Hematopoietic multipotent progenitor cell treated with erythropoietin and hydrocortisone succinate and interleukin-3 and kit ligand, for 15 days (in vitro differentiated cells): ENCODE results near the gene PCDHGB3.
A peak's percentile ranks its signal among the peaks of the same experiment; 100 is the strongest.

Source experiments
- DNase-seq: peaks from one replicate; pipeline ENCODE4 v3.0.0-alpha.2; 2015; ENCODE audit warnings: low spot score

The PCDHGB3 gene

DNA sequence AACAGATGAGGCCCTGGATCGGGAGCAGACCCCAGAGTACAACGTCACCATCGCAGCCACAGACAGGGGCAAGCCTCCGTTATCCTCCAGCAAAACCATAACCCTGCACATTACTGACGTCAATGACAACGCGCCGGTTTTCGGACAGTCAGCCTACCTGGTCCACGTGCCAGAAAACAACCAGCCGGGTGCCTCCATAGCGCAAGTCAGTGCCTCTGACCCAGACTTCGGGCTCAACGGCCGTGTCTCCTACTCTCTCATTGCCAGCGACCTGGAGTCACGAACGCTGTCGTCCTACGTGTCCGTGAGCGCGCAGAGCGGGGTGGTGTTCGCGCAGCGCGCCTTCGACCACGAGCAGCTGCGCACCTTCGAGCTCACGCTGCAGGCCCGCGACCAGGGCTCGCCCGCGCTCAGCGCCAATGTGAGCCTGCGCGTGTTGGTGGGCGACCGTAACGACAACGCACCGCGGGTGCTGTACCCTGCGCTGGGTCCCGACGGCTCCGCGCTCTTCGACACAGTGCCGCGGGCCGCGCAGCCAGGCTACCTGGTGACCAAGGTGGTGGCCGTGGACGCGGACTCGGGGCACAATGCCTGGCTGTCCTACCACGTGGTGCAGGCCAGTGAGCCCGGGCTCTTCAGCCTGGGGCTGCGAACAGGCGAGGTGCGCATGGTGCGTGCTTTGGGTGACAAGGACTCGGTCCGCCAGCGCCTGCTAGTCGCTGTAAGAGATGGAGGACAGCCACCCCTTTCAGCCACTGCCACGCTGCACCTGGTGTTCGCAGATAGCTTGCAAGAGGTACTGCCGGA, 49.2 kb downstream of the PCDHGB3 start:
- DNase-seq = no peak

DNA sequence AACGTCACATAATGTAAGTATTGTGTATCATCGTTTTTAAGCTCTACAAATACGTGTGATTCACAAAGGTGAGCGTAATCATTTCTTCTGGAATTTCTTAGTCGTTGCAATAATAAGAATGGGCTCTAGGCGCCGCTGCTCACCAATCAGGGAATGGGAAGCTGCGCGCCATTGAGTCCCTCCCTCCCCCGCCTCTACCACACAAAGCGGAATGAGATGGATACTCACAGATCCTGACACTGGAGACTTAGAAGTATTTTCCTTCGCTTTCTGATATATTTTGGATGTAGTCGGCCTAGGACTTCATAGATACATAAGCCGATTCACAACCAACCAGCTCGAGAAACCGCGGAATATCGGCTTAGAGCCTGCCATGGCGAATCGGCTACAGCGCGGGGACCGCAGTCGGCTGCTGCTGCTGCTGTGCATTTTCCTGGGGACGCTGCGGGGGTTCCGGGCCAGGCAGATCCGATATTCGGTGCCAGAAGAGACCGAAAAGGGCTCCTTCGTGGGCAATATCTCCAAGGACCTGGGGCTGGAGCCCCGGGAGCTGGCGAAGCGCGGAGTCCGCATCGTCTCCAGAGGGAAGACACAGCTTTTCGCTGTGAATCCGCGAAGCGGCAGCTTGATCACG, 50.9 kb downstream of the PCDHGB3 start, which contains the start of gene PCDHGA11:
TSS of gene PCDHGA11 (plus strand) at position 197 of the 634 bp plus-strand sequence. CDS start at position 374, 177 bp downstream.
- peak; percentile 49 for DNase-seq

DNA sequence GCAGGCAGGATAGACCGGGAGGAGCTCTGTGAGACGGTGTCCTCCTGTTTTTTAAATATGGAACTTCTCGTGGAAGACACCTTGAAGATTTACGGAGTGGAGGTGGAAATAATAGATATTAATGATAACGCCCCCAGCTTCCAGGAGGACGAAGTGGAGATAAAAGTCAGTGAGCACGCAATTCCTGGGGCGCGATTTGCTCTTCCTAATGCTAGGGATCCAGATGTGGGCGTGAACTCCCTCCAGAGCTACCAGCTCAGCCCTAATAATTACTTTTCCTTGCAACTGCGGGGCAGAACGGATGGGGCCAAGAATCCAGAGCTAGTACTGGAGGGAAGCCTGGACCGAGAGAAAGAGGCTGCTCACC, 51.4 kb downstream of the PCDHGB3 start:
- no peak for DNase-seq
